ENCODE measurements around the gene GRIA1.

GRIA1 gene

GRCh38 chr5:153520952-153521351 lies 30.5 kb downstream of the GRIA1 start:
- H3K36me3 ChIP-seq (ENCODE audit: insufficient read depth, low read length): no peaks in the 10 kb centered on the region
- H3K27me3 ChIP-seq (ENCODE audit: insufficient read depth, low read length): no peaks in the 10 kb centered on the region
- H3K4me1 ChIP-seq (ENCODE audit: control insufficient read depth, insufficient read depth, low read length, unreplicated experiment): peaks cover 50% of the 10 kb centered on the region
- peak overlapping the region; percentile 54 for H2AFZ ChIP-seq (ENCODE audit: low read length, unreplicated experiment)
- no peak overlapping the region for H3K4me3 ChIP-seq (ENCODE audit: low read depth, low read length)
- H3K79me2 ChIP-seq (ENCODE audit: control insufficient read depth, insufficient read depth, low read length, unreplicated experiment): no peaks in the 10 kb centered on the region
- H3K27ac ChIP-seq (ENCODE audit: low read depth, low read length): peak overlapping the region; percentile 27; the same call in 1 of the 2 replicates

- no peak overlapping the region for H3K4me3 ChIP-seq (ENCODE audit: low read depth, low read length)
- no peak overlapping the region for H2AFZ ChIP-seq (ENCODE audit: low read length, unreplicated experiment)
- peaks cover 50% of the 10 kb centered on the region for H3K4me1 ChIP-seq (ENCODE audit: control insufficient read depth, insufficient read depth, low read length, unreplicated experiment)
- H3K79me2 ChIP-seq (ENCODE audit: control insufficient read depth, insufficient read depth, low read length, unreplicated experiment): no peaks in the 10 kb centered on the region
- peak overlapping the region; percentile 65 for H3K27ac ChIP-seq (ENCODE audit: low read depth, low read length)
- H3K27me3 ChIP-seq (ENCODE audit: insufficient read depth, low read length): no peaks in the 10 kb centered on the region
- no peaks in the 10 kb centered on the region for H3K36me3 ChIP-seq (ENCODE audit: insufficient read depth, low read length)
Observed at GRCh38 chr5:153523211-153523610, 32.7 kb downstream of the GRIA1 start.

- H3K4me1 ChIP-seq (ENCODE audit: control insufficient read depth, insufficient read depth, low read length, unreplicated experiment): peaks cover 50% of the 10 kb centered on the region
- H3K27ac ChIP-seq (ENCODE audit: low read depth, low read length): peak overlapping the region; percentile 65
Observed at GRCh38 chr5:153523831-153524230, 33.4 kb downstream of the GRIA1 start.

GRCh38 chr5:153525536-153525935 lies 35.1 kb downstream of the GRIA1 start:
- Histone ChIP-seq H3K79me2 (ENCODE audit: control insufficient read depth, insufficient read depth, low read length, unreplicated experiment) (no peaks in the 10 kb centered on the region), H3K4me3 (ENCODE audit: low read depth, low read length) (no peak overlapping the region), H3K4me1 (ENCODE audit: control insufficient read depth, insufficient read depth, low read length, unreplicated experiment) (peaks cover 43% of the 10 kb centered on the region)

More at GRCh38 chr5:153523831-153524230, 33.4 kb downstream of the GRIA1 start:
- H3K36me3 ChIP-seq (ENCODE audit: insufficient read depth, low read length): no peaks in the 10 kb centered on the region
- H3K79me2 ChIP-seq (ENCODE audit: control insufficient read depth, insufficient read depth, low read length, unreplicated experiment): no peaks in the 10 kb centered on the region
- no peak overlapping the region for H2AFZ ChIP-seq (ENCODE audit: low read length, unreplicated experiment)
- H3K4me3 ChIP-seq (ENCODE audit: low read depth, low read length): peak overlapping the region; percentile 43; the same call in 1 of the 2 replicates
- H3K27me3 ChIP-seq (ENCODE audit: insufficient read depth, low read length): no peaks in the 10 kb centered on the region

GRCh38 chr5:153530357-153531143 lies 40.1 kb downstream of the GRIA1 start:
- H3K27me3 ChIP-seq (ENCODE audit: insufficient read depth, low read length): no peaks in the 10 kb centered on the region
- H3K79me2 ChIP-seq (ENCODE audit: control insufficient read depth, insufficient read depth, low read length, unreplicated experiment): no peaks in the 10 kb centered on the region
- H3K4me1 ChIP-seq (ENCODE audit: control insufficient read depth, insufficient read depth, low read length, unreplicated experiment): no peaks in the 10 kb centered on the region
- H3K4me3 ChIP-seq (ENCODE audit: low read depth, low read length): no peak overlapping the region
- no peaks in the 10 kb centered on the region for H3K36me3 ChIP-seq (ENCODE audit: insufficient read depth, low read length)
- no peak overlapping the region for H3K27ac ChIP-seq (ENCODE audit: low read depth, low read length)
- H2AFZ ChIP-seq (ENCODE audit: low read length, unreplicated experiment): no peak overlapping the region

More at GRCh38 chr5:153525536-153525935, 35.1 kb downstream of the GRIA1 start:
- Histone ChIP-seq H3K27ac (ENCODE audit: low read depth, low read length) (no peak overlapping the region), H3K27me3 (ENCODE audit: insufficient read depth, low read length) (no peaks in the 10 kb centered on the region), H3K36me3 (ENCODE audit: insufficient read depth, low read length) (no peaks in the 10 kb centered on the region), H2AFZ (ENCODE audit: low read length, unreplicated experiment) (no peak overlapping the region)

GRCh38 chr5:153533546-153533945 lies 43.1 kb downstream of the GRIA1 start:
- Histone ChIP-seq H3K27ac (ENCODE audit: low read depth, low read length) (no peak overlapping the region), H3K27me3 (ENCODE audit: insufficient read depth, low read length) (no peaks in the 10 kb centered on the region), H3K79me2 (ENCODE audit: control insufficient read depth, insufficient read depth, low read length, unreplicated experiment) (no peaks in the 10 kb centered on the region), H3K4me3 (ENCODE audit: low read depth, low read length) (no peak overlapping the region), H3K4me1 (ENCODE audit: control insufficient read depth, insufficient read depth, low read length, unreplicated experiment) (no peaks in the 10 kb centered on the region), H3K36me3 (ENCODE audit: insufficient read depth, low read length) (no peaks in the 10 kb centered on the region), H2AFZ (ENCODE audit: low read length, unreplicated experiment) (no peak overlapping the region)

- H2AFZ ChIP-seq (ENCODE audit: low read length, unreplicated experiment): no peak overlapping the region
- H3K79me2 ChIP-seq (ENCODE audit: control insufficient read depth, insufficient read depth, low read length, unreplicated experiment): no peaks in the 10 kb centered on the region
- no peak overlapping the region for H3K4me3 ChIP-seq (ENCODE audit: low read depth, low read length)
- H3K27me3 ChIP-seq (ENCODE audit: insufficient read depth, low read length): no peaks in the 10 kb centered on the region
- no peaks in the 10 kb centered on the region for H3K36me3 ChIP-seq (ENCODE audit: insufficient read depth, low read length)
- H3K27ac ChIP-seq (ENCODE audit: low read depth, low read length): no peak overlapping the region
- no peaks in the 10 kb centered on the region for H3K4me1 ChIP-seq (ENCODE audit: control insufficient read depth, insufficient read depth, low read length, unreplicated experiment)
Observed at GRCh38 chr5:153534102-153534501, 43.6 kb downstream of the GRIA1 start.

GRCh38 chr5:153537207-153537606 lies 46.7 kb downstream of the GRIA1 start:
- H3K27me3 ChIP-seq (ENCODE audit: insufficient read depth, low read length): no peaks in the 10 kb centered on the region
- peaks cover under 1% of the 10 kb centered on the region for H3K4me1 ChIP-seq (ENCODE audit: control insufficient read depth, insufficient read depth, low read length, unreplicated experiment)
- no peak overlapping the region for H3K4me3 ChIP-seq (ENCODE audit: low read depth, low read length)
- no peaks in the 10 kb centered on the region for H3K79me2 ChIP-seq (ENCODE audit: control insufficient read depth, insufficient read depth, low read length, unreplicated experiment)
- H3K36me3 ChIP-seq (ENCODE audit: insufficient read depth, low read length): no peaks in the 10 kb centered on the region
- H3K27ac ChIP-seq (ENCODE audit: low read depth, low read length): no peak overlapping the region
- no peak overlapping the region for H2AFZ ChIP-seq (ENCODE audit: low read length, unreplicated experiment)

GRCh38 chr5:153539983-153540382 lies 49.5 kb downstream of the GRIA1 start:
- no peaks in the 10 kb centered on the region for H3K36me3 ChIP-seq (ENCODE audit: insufficient read depth, low read length)
- H2AFZ ChIP-seq (ENCODE audit: low read length, unreplicated experiment): no peak overlapping the region

GRCh38 chr5:153542536-153542935 lies 52.1 kb downstream of the GRIA1 start:
- H3K4me1 ChIP-seq (ENCODE audit: control insufficient read depth, insufficient read depth, low read length, unreplicated experiment): peaks cover 5% of the 10 kb centered on the region
- H3K36me3 ChIP-seq (ENCODE audit: insufficient read depth, low read length): no peaks in the 10 kb centered on the region
- no peak overlapping the region for H2AFZ ChIP-seq (ENCODE audit: low read length, unreplicated experiment)
- no peaks in the 10 kb centered on the region for H3K27me3 ChIP-seq (ENCODE audit: insufficient read depth, low read length)
- H3K27ac ChIP-seq (ENCODE audit: low read depth, low read length): no peak overlapping the region
- H3K79me2 ChIP-seq (ENCODE audit: control insufficient read depth, insufficient read depth, low read length, unreplicated experiment): no peaks in the 10 kb centered on the region
- H3K4me3 ChIP-seq (ENCODE audit: low read depth, low read length): no peak overlapping the region

More at GRCh38 chr5:153539983-153540382, 49.5 kb downstream of the GRIA1 start:
- Histone ChIP-seq H3K4me1 (ENCODE audit: control insufficient read depth, insufficient read depth, low read length, unreplicated experiment) (peaks cover 5% of the 10 kb centered on the region), H3K27me3 (ENCODE audit: insufficient read depth, low read length) (no peaks in the 10 kb centered on the region), H3K4me3 (ENCODE audit: low read depth, low read length) (no peak overlapping the region), H3K27ac (ENCODE audit: low read depth, low read length) (no peak overlapping the region), H3K79me2 (ENCODE audit: control insufficient read depth, insufficient read depth, low read length, unreplicated experiment) (no peaks in the 10 kb centered on the region)

- Histone ChIP-seq H3K36me3 (ENCODE audit: insufficient read depth, low read length) (no peaks in the 10 kb centered on the region), H3K4me3 (ENCODE audit: low read depth, low read length) (no peak overlapping the region), H2AFZ (ENCODE audit: low read length, unreplicated experiment) (no peak overlapping the region), H3K79me2 (ENCODE audit: control insufficient read depth, insufficient read depth, low read length, unreplicated experiment) (no peaks in the 10 kb centered on the region), H3K4me1 (ENCODE audit: control insufficient read depth, insufficient read depth, low read length, unreplicated experiment) (peaks cover 5% of the 10 kb centered on the region), H3K27ac (ENCODE audit: low read depth, low read length) (no peak overlapping the region), H3K27me3 (ENCODE audit: insufficient read depth, low read length) (no peaks in the 10 kb centered on the region)
Observed at GRCh38 chr5:153543288-153543687, 52.8 kb downstream of the GRIA1 start.
